Parathyroid adenoma (tissue), 2 donors: Measurements from ENCODE around the gene DUSP16.

Experiments
- H2AFZ ChIP-seq: fragments of 300-600 bp; sonication (generic); one replicate; pipeline ENCODE4 v1.7.0; 2017; ENCODE audit warnings: antibody characterized with exemption, mild to moderate bottlenecking
- H3K27ac ChIP-seq: fragments of 300-600 bp; sonication (generic); one replicate; pipeline ENCODE4 v1.7.0; 2017
- H3K27me3 ChIP-seq: fragments of 300-600 bp; sonication (generic); one replicate; pipeline ENCODE4 v1.7.0; 2017; ENCODE audit warnings: low read length; ENCODE audit not compliant: control insufficient read depth, insufficient read depth
- H3K36me3 ChIP-seq: fragments of 300-600 bp; sonication (generic); one replicate; pipeline ENCODE4 v1.7.0; 2017; ENCODE audit warnings: low read length; ENCODE audit not compliant: control insufficient read depth, insufficient read depth
- H3K4me1 ChIP-seq: fragments of 300-600 bp; sonication (generic); one replicate; pipeline ENCODE4 v1.7.0; 2017; ENCODE audit warnings: control low read depth
- H3K4me2 ChIP-seq: fragments of 300-600 bp; sonication (generic); one replicate; pipeline ENCODE4 v1.7.0; 2017; ENCODE audit warnings: low read length
- H3K4me3 ChIP-seq: fragments of 300-600 bp; sonication (generic); one replicate; pipeline ENCODE4 v1.7.0; 2017; ENCODE audit warnings: low read depth, low read length
- H3K79me2 ChIP-seq: fragments of 300-600 bp; sonication (generic); one replicate; pipeline ENCODE4 v1.7.0; 2017; ENCODE audit warnings: control low read depth
- H3K9ac ChIP-seq: fragments of 300-600 bp; sonication (generic); one replicate; pipeline ENCODE4 v1.7.0; 2017; ENCODE audit warnings: mild to moderate bottlenecking
- H3K9me3 ChIP-seq: fragments of 300-600 bp; sonication (generic); one replicate; pipeline ENCODE4 v1.7.0; 2017; ENCODE audit warnings: low read length; ENCODE audit not compliant: control insufficient read depth
- TF ChIP-seq, protein P1 (sequence below): fragments of 300-600 bp; sonication (generic); IDR thresholded peaks from one replicate; pipeline ENCODE4 v1.7.0; 2017; ENCODE audit warnings: antibody characterized with exemption, mild to moderate bottlenecking
- donor health status: primary hyperparathyroidism.

The DUSP16 gene

DNA sequence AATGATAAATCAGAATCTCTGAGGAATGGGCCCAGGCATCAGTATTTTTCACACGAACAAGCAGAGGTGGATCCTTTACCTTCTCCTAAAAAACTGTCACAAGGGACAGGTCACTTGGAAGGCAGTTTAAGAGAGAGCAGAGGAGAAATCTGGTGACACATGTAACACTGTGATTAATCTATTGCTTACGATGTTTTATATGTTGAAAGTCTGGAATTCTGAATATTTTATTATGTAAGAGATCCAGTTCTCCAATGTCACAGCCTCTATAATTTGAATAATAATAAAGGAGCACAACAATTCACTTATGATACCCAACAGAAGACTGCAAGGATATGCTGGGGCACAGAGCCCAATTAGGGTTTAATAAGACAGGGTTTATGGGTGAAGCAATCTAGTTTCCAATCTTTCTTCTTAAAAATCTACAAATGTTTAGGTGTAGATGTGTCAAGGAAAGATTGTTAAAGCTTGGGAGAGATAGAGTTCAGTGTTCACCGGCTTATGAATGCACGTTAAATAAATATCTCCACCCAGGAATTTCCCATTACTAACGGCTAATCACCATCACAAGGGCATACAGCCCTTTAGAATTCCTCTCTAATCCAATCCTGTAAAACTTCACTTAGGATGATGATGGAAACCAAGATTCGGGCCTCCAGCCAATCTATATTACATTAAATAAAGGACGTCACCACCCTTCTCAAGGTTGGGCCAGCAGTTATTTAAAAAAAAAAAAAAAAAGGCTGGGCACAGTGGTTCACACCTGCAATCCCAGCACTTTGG lies 23.4 kb downstream of the DUSP16 start:
- Histone ChIP-seq H3K9me3 (no peaks in the 10 kb centered on the region), H3K9ac (no peak overlapping the region), H3K36me3 (no peaks in the 10 kb centered on the region), H3K4me3 (no peak overlapping the region), H3K4me2 (no peak overlapping the region), H3K79me2 (peaks cover 8% of the 10 kb centered on the region), H3K27ac (no peak overlapping the region), H3K4me1 (peaks cover 3% of the 10 kb centered on the region), H3K27me3 (no peaks in the 10 kb centered on the region), H2AFZ (no peak overlapping the region)
- TF ChIP-seq, protein P1, sequence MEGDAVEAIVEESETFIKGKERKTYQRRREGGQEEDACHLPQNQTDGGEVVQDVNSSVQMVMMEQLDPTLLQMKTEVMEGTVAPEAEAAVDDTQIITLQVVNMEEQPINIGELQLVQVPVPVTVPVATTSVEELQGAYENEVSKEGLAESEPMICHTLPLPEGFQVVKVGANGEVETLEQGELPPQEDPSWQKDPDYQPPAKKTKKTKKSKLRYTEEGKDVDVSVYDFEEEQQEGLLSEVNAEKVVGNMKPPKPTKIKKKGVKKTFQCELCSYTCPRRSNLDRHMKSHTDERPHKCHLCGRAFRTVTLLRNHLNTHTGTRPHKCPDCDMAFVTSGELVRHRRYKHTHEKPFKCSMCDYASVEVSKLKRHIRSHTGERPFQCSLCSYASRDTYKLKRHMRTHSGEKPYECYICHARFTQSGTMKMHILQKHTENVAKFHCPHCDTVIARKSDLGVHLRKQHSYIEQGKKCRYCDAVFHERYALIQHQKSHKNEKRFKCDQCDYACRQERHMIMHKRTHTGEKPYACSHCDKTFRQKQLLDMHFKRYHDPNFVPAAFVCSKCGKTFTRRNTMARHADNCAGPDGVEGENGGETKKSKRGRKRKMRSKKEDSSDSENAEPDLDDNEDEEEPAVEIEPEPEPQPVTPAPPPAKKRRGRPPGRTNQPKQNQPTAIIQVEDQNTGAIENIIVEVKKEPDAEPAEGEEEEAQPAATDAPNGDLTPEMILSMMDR = no peak

- no peak overlapping the region for H3K4me3 ChIP-seq
- H3K9me3 ChIP-seq = no peaks in the 10 kb centered on the region
- H2AFZ ChIP-seq = no peak overlapping the region
- H3K36me3 ChIP-seq = no peaks in the 10 kb centered on the region
- H3K4me2 ChIP-seq = no peak overlapping the region
- TF ChIP-seq, protein P1 = no peak
- H3K27ac ChIP-seq = no peak overlapping the region
- H3K9ac ChIP-seq = no peak overlapping the region
- no peaks in the 10 kb centered on the region for H3K27me3 ChIP-seq
- peaks cover 3% of the 10 kb centered on the region for H3K4me1 ChIP-seq
- peaks cover 7% of the 10 kb centered on the region for H3K79me2 ChIP-seq
Observed at GRCh38 chr12:12538535-12538934, 24.1 kb downstream of the DUSP16 start.

DNA sequence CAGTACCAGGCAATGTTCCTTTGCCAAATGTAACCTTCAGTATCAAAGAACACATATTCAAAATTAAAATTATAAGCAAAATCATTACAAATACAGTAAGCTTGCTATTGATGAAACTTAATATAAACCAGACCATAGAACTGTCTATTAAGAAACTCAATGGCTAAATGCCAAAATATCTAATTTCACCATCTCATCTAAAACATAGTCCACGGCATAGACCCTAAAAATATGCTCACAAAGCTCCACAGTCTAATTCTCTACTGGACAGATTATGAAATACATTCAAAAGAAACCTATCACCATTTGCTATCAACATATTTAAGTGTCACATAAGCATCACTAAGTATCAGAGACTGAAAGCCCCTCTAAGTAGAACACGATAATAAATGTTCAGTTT lies 25.2 kb downstream of the DUSP16 start:
- H2AFZ ChIP-seq = no peak overlapping the region
- H3K9me3 ChIP-seq = no peaks in the 10 kb centered on the region
- no peak overlapping the region for H3K4me2 ChIP-seq
- peaks cover 6% of the 10 kb centered on the region for H3K4me1 ChIP-seq
- TF ChIP-seq, protein P1 = no peak
- no peaks in the 10 kb centered on the region for H3K36me3 ChIP-seq
- H3K9ac ChIP-seq = no peak overlapping the region
- H3K79me2 ChIP-seq = peaks cover 7% of the 10 kb centered on the region
- no peaks in the 10 kb centered on the region for H3K27me3 ChIP-seq
- H3K4me3 ChIP-seq = no peak overlapping the region
- no peak overlapping the region for H3K27ac ChIP-seq

DNA sequence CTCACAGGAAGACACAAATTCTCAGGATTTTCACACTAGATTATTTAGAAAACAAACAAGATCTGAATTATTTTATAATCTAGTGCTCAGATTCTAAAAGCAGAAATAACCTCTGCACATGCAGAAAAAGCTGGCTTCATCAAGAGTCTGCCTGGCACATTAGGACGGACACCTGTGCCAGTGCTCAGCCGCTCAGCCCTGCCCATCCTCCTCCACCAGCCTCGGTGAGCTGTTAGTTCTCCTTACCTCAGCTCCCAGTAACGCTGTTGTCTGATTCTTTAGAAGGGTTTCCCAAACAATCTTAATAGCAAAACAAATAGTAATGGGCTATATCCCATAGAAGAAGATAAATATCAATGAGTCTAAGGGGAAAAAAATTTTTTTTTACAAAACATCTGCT lies 27.7 kb downstream of the DUSP16 start:
- Histone ChIP-seq H3K79me2 (no peaks in the 10 kb centered on the region), H3K27ac (no peak overlapping the region), H3K27me3 (no peaks in the 10 kb centered on the region), H2AFZ (no peak overlapping the region), H3K9me3 (no peaks in the 10 kb centered on the region), H3K4me3 (no peak overlapping the region), H3K4me1 (peaks cover 6% of the 10 kb centered on the region), H3K9ac (no peak overlapping the region), H3K36me3 (no peaks in the 10 kb centered on the region), H3K4me2 (no peak overlapping the region)
- TF ChIP-seq, protein P1 = no peak
